Colon (tissue), 2 donors: ENCODE data around the gene ATRNL1.

Experiments
- FAIRE-seq: peaks from 2 replicates; lab custom pipeline; 2012; peaks lifted over from hg19 to GRCh38; lab: Jason Lieb, UNC
- donor health status: control.
- donor health status: control.

The ATRNL1 gene

GRCh38 chr10:115093286-115093775 lies at the start of gene ATRNL1:
TSS of gene ATRNL1 (plus strand) at chr10:115093365. CDS start at chr10:115093751, 386 bp downstream.
- FAIRE-seq = no peak

- FAIRE-seq = no peak
These were observed 49.4 kb upstream of the ATRNL1 start for GRCh38 chr10:115043719-115044118.

- FAIRE-seq = no peak
These were observed 48.3 kb upstream of the ATRNL1 start for GRCh38 chr10:115044891-115045290.

GRCh38 chr10:115045499-115045898 lies 47.7 kb upstream of the ATRNL1 start:
- no peak for FAIRE-seq

- FAIRE-seq = no peak
These were observed 46.4 kb upstream of the ATRNL1 start for GRCh38 chr10:115046686-115047236.

- FAIRE-seq = no peak
These were observed 45.5 kb upstream of the ATRNL1 start for GRCh38 chr10:115047705-115048104.

GRCh38 chr10:115049318-115049717 lies 43.8 kb upstream of the ATRNL1 start:
- FAIRE-seq = no peak

GRCh38 chr10:115049960-115050359 lies 43.2 kb upstream of the ATRNL1 start:
- no peak for FAIRE-seq

GRCh38 chr10:115050375-115051010 lies 42.7 kb upstream of the ATRNL1 start:
- no peak for FAIRE-seq

- FAIRE-seq = no peak
These were observed 41.9 kb upstream of the ATRNL1 start for GRCh38 chr10:115051216-115051615.

GRCh38 chr10:115052226-115052625 lies 40.9 kb upstream of the ATRNL1 start:
- FAIRE-seq = no peak

- no peak for FAIRE-seq
These were observed 40.4 kb upstream of the ATRNL1 start for GRCh38 chr10:115052728-115053127.

GRCh38 chr10:115056186-115056585 lies 37.0 kb upstream of the ATRNL1 start:
- no peak for FAIRE-seq

GRCh38 chr10:115059301-115059898 lies 33.8 kb upstream of the ATRNL1 start:
- no peak for FAIRE-seq

- no peak for FAIRE-seq
These were observed 29.2 kb upstream of the ATRNL1 start for GRCh38 chr10:115063701-115064658.

- FAIRE-seq = no peak
These were observed 27.4 kb upstream of the ATRNL1 start for GRCh38 chr10:115065801-115066200.

GRCh38 chr10:115066528-115066927 lies 26.6 kb upstream of the ATRNL1 start:
- FAIRE-seq = no peak

GRCh38 chr10:115073796-115074195 lies 19.4 kb upstream of the ATRNL1 start:
- FAIRE-seq = no peak

- FAIRE-seq = no peak
These were observed 10.7 kb upstream of the ATRNL1 start for GRCh38 chr10:115082506-115082905.

- FAIRE-seq = no peak
These were observed 8.8 kb upstream of the ATRNL1 start for GRCh38 chr10:115084277-115084850.

- FAIRE-seq = no peak
These were observed 2.0 kb upstream of the ATRNL1 start for GRCh38 chr10:115091161-115091560.

- FAIRE-seq = no peak
These were observed 959 bp upstream of the ATRNL1 start for GRCh38 chr10:115092258-115092554.
